Measurements from ENCODE around the gene SLC35A3. TPM values are rescaled to one million over a fixed set of nuclear protein-coding genes. Genes with fewer than 3 reads are reported as not detected.
"Not testable (repeated sequence)": the region's sequence is repeated elsewhere in the genome, so short reads cannot be mapped to it uniquely, and the experiment has no call there.

SLC35A3 gene
- total and polyA plus RNA-seq, 11 donors, result 4.4 to 10.9 (median 6.9) TPM

DNA sequence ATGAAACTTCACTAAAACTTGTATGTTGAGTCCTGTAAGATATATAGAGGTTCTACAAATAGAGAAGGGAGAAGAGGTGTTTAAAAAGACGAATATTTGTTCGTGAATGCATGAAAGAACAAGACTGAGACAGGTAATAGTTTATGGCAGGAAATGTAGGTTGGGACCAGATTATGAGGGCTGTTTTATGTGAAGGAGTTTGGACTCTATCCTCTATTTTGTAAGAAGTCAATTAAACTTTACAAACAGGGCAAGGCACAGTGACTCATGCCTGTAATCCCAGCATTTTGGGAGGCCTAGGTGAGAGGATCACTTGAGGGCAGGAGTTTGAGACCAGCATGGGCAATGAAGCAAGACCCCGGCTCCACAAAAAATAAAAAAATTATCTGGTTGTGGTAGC, 5.7 kb downstream of the SLC35A3 start:
- 94 to 97% (median 96%) methylated on average over 3 of the region's 3 CpGs for WGBS, 4 donors
- Histone ChIP-seq H3K9me3 (no peaks in the 10 kb centered on the region), H3K36me3 (peaks cover 0 to 24% (median 14%) of the 10 kb centered on the region in 9 donors), H3K27ac (no peak overlapping the region), H3K4me1 (peaks cover 0 to 15% (median 5%) of the 10 kb centered on the region in 12 donors), H3K4me3 (no peak overlapping the region), H3K27me3 (no peaks in the 10 kb centered on the region)
- TF ChIP-seq CTCF (IDR thresholded peaks at IDR 0.05), result no peak
- ATAC-seq (no peak), DNase-seq (no peak)
- intact Hi-C loops (cut with DNase I), result loop anchor here in 1 of 10 donors (10.0 kb wide), 1 partner anchor 159 kb away; the partner anchor contains the start of genes SASS6 and TRMT13

DNA sequence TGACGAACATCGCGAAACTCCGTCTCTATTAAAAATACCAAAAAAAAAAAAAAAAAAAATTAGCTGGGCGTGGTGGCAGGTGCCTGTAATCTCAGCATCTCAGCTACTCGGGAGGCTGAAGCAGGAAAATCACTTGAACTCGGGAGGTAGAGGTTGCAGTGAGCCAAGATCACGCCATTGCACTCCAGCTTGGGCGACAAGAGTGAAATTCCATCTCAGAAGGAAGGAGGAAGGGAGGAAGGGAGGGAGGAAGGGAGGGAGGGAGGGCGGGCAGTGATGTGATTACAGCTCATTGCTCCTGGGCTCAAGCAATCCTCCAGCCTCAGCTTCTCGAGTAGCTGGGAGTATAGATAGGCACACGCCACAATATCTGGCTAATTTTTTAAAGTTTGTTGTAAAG, 7.5 kb downstream of the SLC35A3 start:
- peaks cover 0 to 24% (median 14%) of the 10 kb centered on the region in 9 donors for H3K36me3 ChIP-seq
- H3K27me3 ChIP-seq, H3K4me3 ChIP-seq, H3K9me3 ChIP-seq, DNase-seq, H3K27ac ChIP-seq, ATAC-seq, H3K4me1 ChIP-seq: not testable (repeated sequence)
- intact Hi-C loops (cut with DNase I), result loop anchor here in 1 of 10 donors (10.0 kb wide), 1 partner anchor 157 kb away; the partner anchor contains the start of genes SASS6 and TRMT13
- WGBS, 4 donors, result 83 to 87% (median 84%) methylated on average over 12 of the region's 12 CpGs

DNA sequence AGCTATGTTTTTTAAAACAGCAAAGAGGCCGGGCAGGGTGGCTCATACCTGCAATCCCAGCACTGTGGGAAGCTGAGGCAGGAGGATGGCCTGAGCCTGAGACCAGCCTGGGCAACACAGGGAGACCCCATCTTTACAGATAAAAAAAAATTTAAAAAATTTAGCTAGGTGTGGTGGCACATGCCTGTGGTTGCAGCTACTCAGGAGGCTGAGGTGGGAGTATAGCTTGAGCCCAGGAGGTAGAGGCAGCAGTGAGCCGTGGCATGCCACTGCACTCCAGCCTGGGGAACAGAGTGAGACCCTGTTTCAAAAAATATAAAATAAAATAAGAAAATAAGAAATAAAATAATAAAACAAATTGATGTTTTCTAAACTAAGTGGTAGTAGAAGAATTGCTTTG, 8.4 kb downstream of the SLC35A3 start:
- TF ChIP-seq CTCF (IDR thresholded peaks at IDR 0.05), result no peak
- Histone ChIP-seq H3K27me3 (no peaks in the 10 kb centered on the region), H3K4me3 (no peak overlapping the region), H3K36me3 (peaks cover 0 to 24% (median 14%) of the 10 kb centered on the region in 9 donors), H3K27ac (no peak overlapping the region), H3K9me3 (no peaks in the 10 kb centered on the region), H3K4me1 (peaks cover 0 to 4% (median 0%) of the 10 kb centered on the region in 12 donors)
- ATAC-seq (no peak), DNase-seq (no peak)
- intact Hi-C loops (cut with DNase I), result loop anchor here in 1 of 10 donors (10.0 kb wide), 1 partner anchor 157 kb away; the partner anchor contains the start of genes SASS6 and TRMT13
- WGBS, 4 donors, result 91 to 98% (median 95%) methylated on average over 2 of the region's 2 CpGs

DNA sequence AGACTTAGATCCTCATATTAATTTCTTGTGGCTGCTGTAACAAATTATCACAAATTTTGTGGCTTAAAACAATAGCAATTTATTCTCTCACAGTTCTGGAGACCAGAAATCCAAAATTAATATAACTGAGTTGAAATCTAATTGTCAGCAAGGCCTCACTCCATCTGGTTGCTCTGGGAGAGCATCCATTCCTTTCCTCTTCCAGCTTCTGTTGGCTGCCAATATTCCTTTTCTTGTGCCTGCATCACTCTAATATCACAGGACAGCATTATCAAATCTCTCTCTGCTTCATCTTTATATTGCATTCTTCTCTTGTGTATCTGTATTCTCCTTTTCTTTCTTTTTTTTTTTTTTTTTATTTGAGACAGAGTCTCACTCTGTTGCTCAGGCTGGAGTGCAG, 9.3 kb downstream of the SLC35A3 start:
- intact Hi-C loops (cut with DNase I), result loop anchor here in 1 of 10 donors (10.0 kb wide), 1 partner anchor 156 kb away; the partner anchor contains the start of genes SASS6 and TRMT13
- no peaks in the 10 kb centered on the region for H3K4me1 ChIP-seq
- H3K27ac ChIP-seq, result no peak overlapping the region
- no peak for TF ChIP-seq CTCF (IDR thresholded peaks at IDR 0.05)
- TF ChIP-seq POLR2A (IDR thresholded peaks at IDR 0.05), result no peak
- H3K27me3 ChIP-seq, result no peaks in the 10 kb centered on the region
- DNase-seq, result no peak
- no peak overlapping the region for H3K4me3 ChIP-seq
- peaks cover 0 to 1% (median 0%) of the 10 kb centered on the region in 12 donors for H3K9me3 ChIP-seq
- peaks cover 0 to 24% (median 14%) of the 10 kb centered on the region in 9 donors for H3K36me3 ChIP-seq
- ATAC-seq, result no peak

- DNase-seq (no peak), ATAC-seq (no peak)
- Histone ChIP-seq H3K27me3 (no peaks in the 10 kb centered on the region), H3K4me3 (no peak overlapping the region), H3K36me3 (peaks cover 0 to 10% (median 5%) of the 10 kb centered on the region in 9 donors), H3K4me1 (no peaks in the 10 kb centered on the region), H3K27ac (no peak overlapping the region), H3K9me3 (peaks cover 0 to 16% (median 3%) of the 10 kb centered on the region in 12 donors)
- no peak for TF ChIP-seq POLR2A (IDR thresholded peaks at IDR 0.05)
- TF ChIP-seq CTCF (IDR thresholded peaks at IDR 0.05), result no peak
- intact Hi-C loops (cut with DNase I), result loop anchor here in 1 of 10 donors (10.0 kb wide), 1 partner anchor 54 kb away; a partner anchor contains a TSS
Measured at GRCh38 chr1:99980928-99981327, 11.1 kb downstream of the SLC35A3 start.
